HCT116 (cell line): ENCODE data around the gene GSG1L. TPM values are rescaled to one million over a fixed set of nuclear protein-coding genes. Genes with fewer than 3 reads are reported as not detected.

Experiments used
- ATAC-seq: fragments of 200-7000 bp; cut with Tn5 transposase; 2 replicates; pipeline ENCODE4 v1.9.1; 2020; ENCODE audit warnings: mild to moderate bottlenecking, moderate library complexity
- BruUV-seq: library from RNA; stranded (reverse); fragments of 400-500 nt; replicated peaks from 2 replicates; lab custom pipeline; 2021; lab: Mats Ljungman, UMichigan
- CTCF ChIA-PET: fragments of 300-600 bp; sonication (Branson Sonifier 250); formaldehyde crosslinking; loops from one replicate; lab custom pipeline; 2021; ENCODE audit warnings: antibody characterized with exemption; lab: Charles Lee
- POLR2A ChIA-PET: fragments of 300-600, 350-600 bp; sonication (Branson Sonifier 250); formaldehyde crosslinking; loops from one replicate; lab custom pipeline; 2021; ENCODE audit warnings: antibody characterized with exemption; lab: Charles Lee
- RAD21 ChIA-PET, 2 experiments: fragments of 300-600 bp; sonication (Branson Sonifier 250); formaldehyde crosslinking; loops; one replicate each; lab custom pipeline; 2023; ENCODE audit warnings: low total read pairs in 2 of 2; ENCODE audit not compliant: uncharacterized antibody in 2 of 2, unreplicated experiment in 2 of 2, low non-redundant PET in 1 of 2; lab: Charles Lee
- DNase-seq: peaks from one replicate; pipeline ENCODE4 v3.0.0-alpha.2; 2010; ENCODE audit warnings: low read depth, low spot score
- H2AFZ ChIP-seq: fragments of 200-600 bp; shearing (Covaris generic), sonication (generic); 2 replicates; pipeline ENCODE4 v1.6.1; 2017; ENCODE audit warnings: low read depth, mixed run types, mixed read lengths, antibody characterized with exemption, low read length; ENCODE audit not compliant: poor library complexity, severe bottlenecking
- H3K27ac ChIP-seq: 2 replicates; pipeline ENCODE4 v1.5.1; 2012; ENCODE audit warnings: low read depth, low read length
- H3K27me3 ChIP-seq: fragments of 200-600 bp; sonication (generic); 2 replicates; pipeline ENCODE4 v1.6.1; 2016; ENCODE audit warnings: mixed run types, low read length, mixed read lengths; ENCODE audit not compliant: insufficient read depth
- H3K36me3 ChIP-seq, 2 experiments: fragments of 200-500 bp in 1 of 2; fragments of 200-600 bp in 1 of 2; sonication (Bioruptor generic) in 1 of 2; sonication (generic) in 1 of 2; 2 replicates each; pipeline versions ENCODE4 v1.5.1 to v1.6.1; 2014 to 2016; ENCODE audit warnings: low read length in 2 of 2, inconsistent platforms in 1 of 2, mixed read lengths in 1 of 2, mixed run types in 1 of 2; ENCODE audit not compliant: insufficient read depth in 2 of 2, control insufficient read depth in 1 of 2
- H3K4me1 ChIP-seq, 2 experiments: fragments of 200-600 bp in 1 of 2; sonication (generic) in 1 of 2; 2 replicates each; pipeline versions ENCODE4 v1.5.1 to v1.6.1; 2012 to 2017; ENCODE audit warnings: low read length in 2 of 2, inconsistent platforms in 1 of 2, mild to moderate bottlenecking in 1 of 2, mixed read lengths in 1 of 2, mixed run types in 1 of 2, moderate library complexity in 1 of 2; ENCODE audit not compliant: insufficient read depth in 2 of 2, control insufficient read depth in 1 of 2
- H3K4me2 ChIP-seq: fragments of 200-600 bp; sonication (generic); 2 replicates; pipeline ENCODE4 v1.6.1; 2017; ENCODE audit warnings: mixed run types, low read length, mixed read lengths
- H3K4me3 ChIP-seq, 2 experiments: fragments of 200-600 bp in 1 of 2; sonication (generic) in 1 of 2; replicated peaks in 1 of 2; 2 replicates each; pipeline ENCODE4 v1.5.1; 2011 to 2016; ENCODE audit warnings: low read length in 2 of 2, control low read depth in 1 of 2, low read depth in 1 of 2, mild to moderate bottlenecking in 1 of 2, mixed read lengths in 1 of 2, mixed run types in 1 of 2
- H3K79me2 ChIP-seq: fragments of 200-600 bp; sonication (generic); 2 replicates; pipeline ENCODE4 v1.6.1; 2017; ENCODE audit warnings: mild to moderate bottlenecking, mixed run types, low read length, moderate library complexity, mixed read lengths; ENCODE audit not compliant: insufficient read depth
- H3K9ac ChIP-seq: fragments of 200-600 bp; sonication (generic); 2 replicates; pipeline ENCODE4 v1.6.1; 2016; ENCODE audit warnings: low read length, mixed read lengths
- H3K9me2 ChIP-seq: fragments of 200-600 bp; sonication (generic), shearing (Covaris generic); 2 replicates; pipeline ENCODE4 v1.6.1; 2017; ENCODE audit warnings: mixed run types, mild to moderate bottlenecking, moderate library complexity; ENCODE audit not compliant: insufficient read depth
- H3K9me3 ChIP-seq, 2 experiments: fragments of 200-500 bp in 1 of 2; fragments of 200-600 bp in 1 of 2; sonication (Bioruptor generic) in 1 of 2; sonication (generic) in 1 of 2; 2 replicates each; pipeline ENCODE4 v1.6.1; 2014 to 2017; ENCODE audit warnings: low read length in 2 of 2, mixed read lengths in 2 of 2, inconsistent platforms in 1 of 2, low read depth in 1 of 2, mild to moderate bottlenecking in 1 of 2, mixed run types in 1 of 2, moderate library complexity in 1 of 2; ENCODE audit not compliant: control insufficient read depth in 1 of 2, insufficient read depth in 1 of 2
- H4K20me1 ChIP-seq: fragments of 200-600 bp; sonication (generic), shearing (Covaris generic); 2 replicates; pipeline ENCODE4 v1.6.1; 2017; ENCODE audit warnings: mixed run types, mild to moderate bottlenecking, moderate library complexity; ENCODE audit not compliant: insufficient read depth
- CBX3 ChIP-seq: IDR thresholded peaks from 2 replicates; pipeline ENCODE4 v1.6.1; 2012; ENCODE audit warnings: low read depth
- ELF1 ChIP-seq: IDR thresholded peaks from 2 replicates; pipeline ENCODE4 v1.6.1; 2012; ENCODE audit warnings: low read depth, borderline replicate concordance
- EZH2 ChIP-seq: fragments of 200-600 bp; sonication (generic); IDR thresholded peaks from 2 replicates; pipeline ENCODE4 v1.6.1; 2017; ENCODE audit warnings: antibody characterized with exemption, mixed run types
- EZH2phosphoT487 ChIP-seq: fragments of 200-600 bp; IDR thresholded peaks from 2 replicates; pipeline ENCODE4 v1.6.1; 2018; ENCODE audit warnings: antibody characterized with exemption, borderline replicate concordance
- FOSL1 ChIP-seq: IDR thresholded peaks from 2 replicates; pipeline ENCODE4 v1.6.1; 2012; ENCODE audit warnings: low read depth
- JUND ChIP-seq: IDR thresholded peaks from 2 replicates; pipeline ENCODE4 v1.6.1; 2012
- POLR2A ChIP-seq: IDR thresholded peaks from 2 replicates; pipeline ENCODE4 v1.7.0; 2011; ENCODE audit warnings: borderline replicate concordance; ENCODE audit not compliant: insufficient read depth, insufficient read length; ENCODE audit errors: extremely low read depth
- POLR2AphosphoS5 ChIP-seq: IDR thresholded peaks from 2 replicates; pipeline ENCODE4 v1.6.1; 2011; ENCODE audit warnings: mild to moderate bottlenecking, low read depth, low read length, moderate library complexity
- RAD21 ChIP-seq: IDR thresholded peaks from 2 replicates; pipeline ENCODE4 v1.6.1; 2012; ENCODE audit warnings: low read depth, mild to moderate bottlenecking
- SIN3A ChIP-seq: IDR thresholded peaks from 2 replicates; pipeline ENCODE4 v1.6.1; 2012; ENCODE audit warnings: low read depth
- SP1 ChIP-seq: IDR thresholded peaks from 2 replicates; pipeline ENCODE4 v1.6.1; 2012; ENCODE audit warnings: low read depth
- SRF ChIP-seq: IDR thresholded peaks from 2 replicates; pipeline ENCODE4 v1.6.1; 2012; ENCODE audit warnings: low read depth
- TCF7L2 ChIP-seq: IDR thresholded peaks from 2 replicates; pipeline ENCODE4 v1.7.0; 2011; ENCODE audit warnings: borderline replicate concordance, inconsistent platforms; ENCODE audit not compliant: insufficient read depth, insufficient read length; ENCODE audit errors: extremely low read depth
- ZFX ChIP-seq: fragments of 450-650 bp; IDR thresholded peaks from 2 replicates; pipeline ENCODE4 v1.6.1; 2017
- intact Hi-C: fragments of 100-400 bp; cut with micrococcal nuclease; formaldehyde crosslinking; loops from 2 replicates; pipeline ENCODE4 v1.10.0; 2022
- total RNA-seq: library from RNA; stranded (reverse); gene quantifications from one replicate; pipeline ENCODE4 v1.2.1, GENCODE V29; 2021; ENCODE audit not compliant: unreplicated experiment
- TF ChIP-seq, protein P1 (sequence below): IDR thresholded peaks from 2 replicates; pipeline ENCODE4 v1.6.1; 2012
- TF ChIP-seq, protein P2 (sequence below): IDR thresholded peaks from 2 replicates; pipeline ENCODE4 v1.6.1; 2011; ENCODE audit warnings: mild to moderate bottlenecking, low read length, moderate library complexity; ENCODE audit not compliant: insufficient replicate concordance; ENCODE audit errors: extremely low read depth
- TF ChIP-seq, protein P3 (sequence below): IDR thresholded peaks from 2 replicates; pipeline ENCODE4 v1.6.1; 2012; ENCODE audit warnings: low read depth
- TF ChIP-seq, protein P4 (sequence below): IDR thresholded peaks from 2 replicates; pipeline ENCODE4 v1.6.1; 2012

GSG1L gene
- total RNA-seq, 1 experiment from 2014 or later: not detected

DNA sequence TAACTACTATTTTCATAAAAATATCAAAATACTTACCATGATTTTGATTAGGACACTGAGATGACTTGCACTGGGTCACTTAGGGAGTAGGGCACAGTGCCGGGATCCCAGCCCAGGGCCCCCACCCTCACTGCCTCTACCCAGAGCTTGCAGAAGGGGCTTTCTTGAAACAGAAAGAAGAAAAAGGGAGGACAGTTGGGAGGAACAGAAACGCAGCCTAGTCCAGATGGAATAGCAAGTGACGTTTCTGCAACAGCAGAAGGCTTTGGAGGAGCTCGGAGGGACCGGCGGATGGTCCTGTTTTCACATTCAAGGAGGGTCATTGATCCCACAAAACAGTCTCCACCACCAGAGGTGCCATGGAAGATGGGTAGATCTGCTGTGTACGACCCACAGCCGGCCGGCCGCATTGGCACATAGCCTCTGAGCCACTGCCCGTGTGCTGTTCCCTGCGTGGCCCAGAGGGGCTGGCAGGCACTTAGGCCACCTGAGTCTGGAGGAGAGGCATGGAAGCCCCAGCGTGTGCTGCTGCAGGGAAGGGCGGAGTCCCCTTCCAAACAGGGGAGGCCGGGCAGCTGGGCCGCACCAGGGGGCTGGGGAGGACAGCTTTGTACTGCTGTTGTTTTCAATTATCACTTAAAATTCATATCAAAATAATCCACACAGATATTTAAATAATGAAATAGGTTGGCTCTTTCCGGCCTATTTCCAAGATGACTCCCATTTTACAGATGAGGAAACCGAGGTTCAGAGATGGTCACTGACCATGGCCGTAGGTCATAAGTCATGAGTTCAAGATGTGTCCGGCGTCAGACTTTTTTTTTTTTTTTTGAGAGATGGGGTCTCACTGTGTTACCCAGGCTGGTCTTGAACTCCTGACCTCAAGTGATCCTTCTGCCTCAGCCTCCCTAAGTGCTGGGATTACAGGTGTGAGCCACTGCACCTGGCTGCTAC is 22.9 kb upstream of the GSG1L start:
- H3K4me2 ChIP-seq: no peak overlapping the region
- RAD21 ChIA-PET: no interaction called here
- DNase-seq: no peak
- TF ChIP-seq POLR2A (no peak), FOSL1 (no peak), EZH2 (no peak), JUND (no peak), CBX3 (no peak), SIN3A (no peak), RAD21 (no peak), TCF7L2 (no peak), POLR2AphosphoS5 (no peak), EZH2phosphoT487 (no peak), ELF1 (no peak), ZFX (no peak), SRF (no peak), SP1 (no peak)
- TF ChIP-seq, protein P1, sequence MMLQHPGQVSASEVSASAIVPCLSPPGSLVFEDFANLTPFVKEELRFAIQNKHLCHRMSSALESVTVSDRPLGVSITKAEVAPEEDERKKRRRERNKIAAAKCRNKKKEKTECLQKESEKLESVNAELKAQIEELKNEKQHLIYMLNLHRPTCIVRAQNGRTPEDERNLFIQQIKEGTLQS: no peak
- TF ChIP-seq, protein P2, sequence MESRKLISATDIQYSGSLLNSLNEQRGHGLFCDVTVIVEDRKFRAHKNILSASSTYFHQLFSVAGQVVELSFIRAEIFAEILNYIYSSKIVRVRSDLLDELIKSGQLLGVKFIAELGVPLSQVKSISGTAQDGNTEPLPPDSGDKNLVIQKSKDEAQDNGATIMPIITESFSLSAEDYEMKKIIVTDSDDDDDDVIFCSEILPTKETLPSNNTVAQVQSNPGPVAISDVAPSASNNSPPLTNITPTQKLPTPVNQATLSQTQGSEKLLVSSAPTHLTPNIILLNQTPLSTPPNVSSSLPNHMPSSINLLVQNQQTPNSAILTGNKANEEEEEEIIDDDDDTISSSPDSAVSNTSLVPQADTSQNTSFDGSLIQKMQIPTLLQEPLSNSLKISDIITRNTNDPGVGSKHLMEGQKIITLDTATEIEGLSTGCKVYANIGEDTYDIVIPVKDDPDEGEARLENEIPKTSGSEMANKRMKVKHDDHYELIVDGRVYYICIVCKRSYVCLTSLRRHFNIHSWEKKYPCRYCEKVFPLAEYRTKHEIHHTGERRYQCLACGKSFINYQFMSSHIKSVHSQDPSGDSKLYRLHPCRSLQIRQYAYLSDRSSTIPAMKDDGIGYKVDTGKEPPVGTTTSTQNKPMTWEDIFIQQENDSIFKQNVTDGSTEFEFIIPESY: no peak
- TF ChIP-seq, protein P3, sequence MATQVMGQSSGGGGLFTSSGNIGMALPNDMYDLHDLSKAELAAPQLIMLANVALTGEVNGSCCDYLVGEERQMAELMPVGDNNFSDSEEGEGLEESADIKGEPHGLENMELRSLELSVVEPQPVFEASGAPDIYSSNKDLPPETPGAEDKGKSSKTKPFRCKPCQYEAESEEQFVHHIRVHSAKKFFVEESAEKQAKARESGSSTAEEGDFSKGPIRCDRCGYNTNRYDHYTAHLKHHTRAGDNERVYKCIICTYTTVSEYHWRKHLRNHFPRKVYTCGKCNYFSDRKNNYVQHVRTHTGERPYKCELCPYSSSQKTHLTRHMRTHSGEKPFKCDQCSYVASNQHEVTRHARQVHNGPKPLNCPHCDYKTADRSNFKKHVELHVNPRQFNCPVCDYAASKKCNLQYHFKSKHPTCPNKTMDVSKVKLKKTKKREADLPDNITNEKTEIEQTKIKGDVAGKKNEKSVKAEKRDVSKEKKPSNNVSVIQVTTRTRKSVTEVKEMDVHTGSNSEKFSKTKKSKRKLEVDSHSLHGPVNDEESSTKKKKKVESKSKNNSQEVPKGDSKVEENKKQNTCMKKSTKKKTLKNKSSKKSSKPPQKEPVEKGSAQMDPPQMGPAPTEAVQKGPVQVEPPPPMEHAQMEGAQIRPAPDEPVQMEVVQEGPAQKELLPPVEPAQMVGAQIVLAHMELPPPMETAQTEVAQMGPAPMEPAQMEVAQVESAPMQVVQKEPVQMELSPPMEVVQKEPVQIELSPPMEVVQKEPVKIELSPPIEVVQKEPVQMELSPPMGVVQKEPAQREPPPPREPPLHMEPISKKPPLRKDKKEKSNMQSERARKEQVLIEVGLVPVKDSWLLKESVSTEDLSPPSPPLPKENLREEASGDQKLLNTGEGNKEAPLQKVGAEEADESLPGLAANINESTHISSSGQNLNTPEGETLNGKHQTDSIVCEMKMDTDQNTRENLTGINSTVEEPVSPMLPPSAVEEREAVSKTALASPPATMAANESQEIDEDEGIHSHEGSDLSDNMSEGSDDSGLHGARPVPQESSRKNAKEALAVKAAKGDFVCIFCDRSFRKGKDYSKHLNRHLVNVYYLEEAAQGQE: no peak
- TF ChIP-seq, protein P4, sequence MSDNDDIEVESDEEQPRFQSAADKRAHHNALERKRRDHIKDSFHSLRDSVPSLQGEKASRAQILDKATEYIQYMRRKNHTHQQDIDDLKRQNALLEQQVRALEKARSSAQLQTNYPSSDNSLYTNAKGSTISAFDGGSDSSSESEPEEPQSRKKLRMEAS: no peak
- POLR2A ChIA-PET: no interaction called here
- no peak overlapping the region for H3K27ac ChIP-seq
- no peaks in the 10 kb centered on the region for H4K20me1 ChIP-seq
- H2AFZ ChIP-seq: no peak overlapping the region
- no peaks in the 10 kb centered on the region for H3K9me2 ChIP-seq
- CTCF ChIA-PET: no interaction called here
- BruUV-seq: no TSS peak
- H3K27me3 ChIP-seq: no peaks in the 10 kb centered on the region
- no peak overlapping the region for H3K4me3 ChIP-seq
- no peaks in the 10 kb centered on the region for H3K36me3 ChIP-seq
- no peaks in the 10 kb centered on the region for H3K79me2 ChIP-seq
- ATAC-seq: no peak
- intact Hi-C loops: no loop called here
- no peaks in the 10 kb centered on the region for H3K9me3 ChIP-seq
- H3K4me1 ChIP-seq: peaks cover 0 to 9% of the 10 kb centered on the region in 2 experiments; a peak in 2 of 4 replicates
- H3K9ac ChIP-seq: no peak overlapping the region
